ENCODE measurements around the gene HUNK. TPM values are rescaled to one million over a fixed set of nuclear protein-coding genes. Genes with fewer than 3 reads are reported as not detected.
A peak's percentile ranks its signal among the peaks of the same experiment; 100 is the strongest.
"Not testable (repeated sequence)": the region's sequence is repeated elsewhere in the genome, so short reads cannot be mapped to it uniquely, and the experiment has no call there.

The HUNK gene
- total RNA-seq, 1 donor from 2014 or later, result 29.1 TPM

DNA sequence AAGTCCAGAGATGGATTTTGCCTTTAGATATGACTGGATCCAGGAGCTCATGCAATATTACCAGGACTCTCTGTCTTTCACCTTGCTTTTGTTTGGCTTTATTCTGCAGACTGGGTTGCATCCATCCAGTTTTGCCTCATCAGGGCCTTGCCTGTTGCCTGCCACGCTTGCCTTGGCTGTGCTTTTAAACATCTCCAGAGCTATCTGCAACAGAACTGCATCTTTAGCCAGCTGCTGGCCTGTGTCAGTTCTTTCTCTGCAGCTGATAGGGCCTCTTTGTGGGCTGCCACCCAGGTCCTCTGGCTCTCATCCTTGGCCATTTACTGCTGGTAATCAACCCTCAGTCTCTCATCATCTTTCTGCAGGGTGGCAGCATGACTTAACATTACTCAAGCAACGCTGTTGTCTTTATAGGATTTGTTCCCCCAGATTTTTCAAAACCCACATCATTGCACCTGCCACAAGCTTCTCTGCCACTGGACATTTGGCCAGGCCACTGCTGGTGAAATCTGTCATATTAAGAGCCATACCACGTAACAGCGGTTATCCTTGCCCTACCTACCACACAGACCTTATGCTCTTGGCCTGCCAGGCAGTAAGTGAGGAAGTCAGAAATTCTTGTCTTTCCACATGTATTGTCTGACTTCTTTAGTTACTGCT, 24.4 kb upstream of the HUNK start:
- Mint-ChIP-seq H3K9me3 (peaks cover 2% of the 10 kb centered on the region), H3K27me3 (ENCODE audit: low read depth) (no peaks in the 10 kb centered on the region), H3K4me3 (no peak overlapping the region), H3K4me1 (no peaks in the 10 kb centered on the region), H3K36me3 (ENCODE audit: low read depth) (no peaks in the 10 kb centered on the region), H3K27ac (ENCODE audit: unreplicated experiment) (peak overlapping the region; percentile 38)
- no peak for DNase-seq (ENCODE audit: low read depth, low spot score)
- TF ChIP-seq, protein P1, sequence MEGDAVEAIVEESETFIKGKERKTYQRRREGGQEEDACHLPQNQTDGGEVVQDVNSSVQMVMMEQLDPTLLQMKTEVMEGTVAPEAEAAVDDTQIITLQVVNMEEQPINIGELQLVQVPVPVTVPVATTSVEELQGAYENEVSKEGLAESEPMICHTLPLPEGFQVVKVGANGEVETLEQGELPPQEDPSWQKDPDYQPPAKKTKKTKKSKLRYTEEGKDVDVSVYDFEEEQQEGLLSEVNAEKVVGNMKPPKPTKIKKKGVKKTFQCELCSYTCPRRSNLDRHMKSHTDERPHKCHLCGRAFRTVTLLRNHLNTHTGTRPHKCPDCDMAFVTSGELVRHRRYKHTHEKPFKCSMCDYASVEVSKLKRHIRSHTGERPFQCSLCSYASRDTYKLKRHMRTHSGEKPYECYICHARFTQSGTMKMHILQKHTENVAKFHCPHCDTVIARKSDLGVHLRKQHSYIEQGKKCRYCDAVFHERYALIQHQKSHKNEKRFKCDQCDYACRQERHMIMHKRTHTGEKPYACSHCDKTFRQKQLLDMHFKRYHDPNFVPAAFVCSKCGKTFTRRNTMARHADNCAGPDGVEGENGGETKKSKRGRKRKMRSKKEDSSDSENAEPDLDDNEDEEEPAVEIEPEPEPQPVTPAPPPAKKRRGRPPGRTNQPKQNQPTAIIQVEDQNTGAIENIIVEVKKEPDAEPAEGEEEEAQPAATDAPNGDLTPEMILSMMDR (conservative IDR thresholded peaks at IDR 0.05), result no peak

DNA sequence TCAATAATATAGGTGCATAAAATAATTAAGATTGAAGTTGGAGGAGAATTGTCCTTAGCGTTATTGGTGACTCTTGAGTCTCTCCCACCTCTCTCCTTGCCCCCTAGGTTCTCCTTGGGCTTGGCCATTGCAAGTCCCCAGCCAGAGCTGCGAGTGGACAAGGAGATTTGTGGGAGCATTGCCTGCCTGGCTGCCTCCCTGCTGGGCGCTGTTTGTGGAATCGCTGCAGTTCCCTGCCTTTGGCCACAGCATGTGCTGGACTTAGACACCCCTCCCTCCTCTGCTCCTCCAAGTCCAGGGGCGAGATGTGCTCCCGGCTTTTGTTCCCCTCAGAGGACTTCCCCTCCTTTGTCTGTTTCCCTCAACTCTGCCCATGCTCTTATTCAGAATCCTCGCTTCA, 21.9 kb upstream of the HUNK start:
- Mint-ChIP-seq H3K9me3 (peaks cover 2% of the 10 kb centered on the region), H3K4me1 (no peaks in the 10 kb centered on the region), H3K36me3 (ENCODE audit: low read depth) (no peaks in the 10 kb centered on the region), H3K27me3 (ENCODE audit: low read depth) (no peaks in the 10 kb centered on the region), H3K27ac (ENCODE audit: unreplicated experiment) (no peak overlapping the region), H3K4me3 (no peak overlapping the region)
- TF ChIP-seq, protein P1 (conservative IDR thresholded peaks at IDR 0.05), result no peak
- DNase-seq (ENCODE audit: low read depth, low spot score), result no peak

DNA sequence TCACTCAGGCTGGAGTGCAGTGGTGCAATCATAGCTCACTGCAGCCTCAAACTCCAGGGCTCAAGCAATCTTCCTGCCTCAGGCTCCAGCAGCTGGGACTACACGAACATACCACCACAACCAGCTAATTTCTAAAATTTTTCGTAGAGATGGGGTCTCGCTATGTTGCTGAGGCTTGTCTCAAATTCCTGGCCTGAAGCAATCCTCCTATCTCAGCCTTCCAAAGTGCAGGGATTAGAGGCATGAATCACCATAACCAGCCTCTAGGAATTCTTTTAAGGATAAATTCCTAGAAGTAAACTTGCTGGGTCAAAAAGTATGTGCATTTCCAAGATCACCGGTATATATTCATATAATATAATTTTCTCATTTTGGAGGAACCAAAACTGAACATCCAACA, 17.6 kb upstream of the HUNK start:
- TF ChIP-seq, protein P1 (conservative IDR thresholded peaks at IDR 0.05), result no peak
- Mint-ChIP-seq H3K36me3 (ENCODE audit: low read depth) (no peaks in the 10 kb centered on the region), H3K27me3 (ENCODE audit: low read depth) (no peaks in the 10 kb centered on the region), H3K4me3 (no peak overlapping the region), H3K27ac (ENCODE audit: unreplicated experiment) (no peak overlapping the region), H3K9me3 (peaks cover 2% of the 10 kb centered on the region), H3K4me1 (no peaks in the 10 kb centered on the region)
- DNase-seq (ENCODE audit: low read depth, low spot score), result no peak

DNA sequence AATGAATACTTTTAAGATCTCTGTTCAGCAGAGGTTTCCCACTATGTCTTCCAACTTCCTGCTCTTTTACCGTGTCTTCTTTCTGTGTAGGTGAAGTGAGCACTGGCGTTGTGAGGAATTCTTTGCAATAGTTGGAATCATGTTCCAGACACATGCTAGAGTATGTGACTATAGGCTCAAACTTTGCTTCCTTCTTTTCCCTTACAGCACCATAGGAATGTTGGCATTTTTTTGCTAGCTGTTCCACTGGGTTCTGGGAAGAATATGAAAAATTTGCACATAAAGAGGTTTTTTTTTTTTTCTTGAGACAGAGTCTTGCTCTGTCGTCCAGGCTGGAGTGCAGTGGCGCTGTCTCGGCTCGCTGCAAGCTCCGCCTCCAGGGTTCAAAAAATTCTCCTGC, 15.7 kb upstream of the HUNK start:
- TF ChIP-seq, protein P1 (conservative IDR thresholded peaks at IDR 0.05), result no peak
- Mint-ChIP-seq H3K4me3 (no peak overlapping the region), H3K27me3 (ENCODE audit: low read depth) (no peaks in the 10 kb centered on the region), H3K36me3 (ENCODE audit: low read depth) (no peaks in the 10 kb centered on the region), H3K4me1 (no peaks in the 10 kb centered on the region), H3K9me3 (no peaks in the 10 kb centered on the region), H3K27ac (ENCODE audit: unreplicated experiment) (no peak overlapping the region)
- no peak for DNase-seq (ENCODE audit: low read depth, low spot score)

DNA sequence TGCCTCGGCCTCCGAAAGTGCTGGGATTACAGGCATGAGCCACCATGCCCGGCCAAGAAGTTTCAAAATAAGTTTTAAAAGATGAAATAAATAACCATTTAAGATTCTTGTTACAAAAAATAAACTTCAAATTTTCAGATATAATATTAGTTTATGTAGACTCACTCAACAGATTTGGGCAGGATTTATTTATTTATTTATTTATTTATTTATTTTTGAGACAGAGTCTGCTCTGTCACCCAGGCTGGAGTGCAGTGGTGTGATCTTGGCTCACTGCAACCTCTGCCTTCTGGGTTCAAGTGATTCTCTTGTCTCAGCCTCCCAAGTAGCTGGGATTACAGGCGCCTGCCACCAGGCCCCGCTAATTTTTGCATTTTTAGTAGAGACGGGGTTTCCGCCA, 15.2 kb upstream of the HUNK start:
- not testable (repeated sequence) for H3K27ac Mint-ChIP-seq (ENCODE audit: unreplicated experiment); H3K9me3 Mint-ChIP-seq; H3K4me3 Mint-ChIP-seq; DNase-seq (ENCODE audit: low read depth, low spot score); H3K4me1 Mint-ChIP-seq; H3K27me3 Mint-ChIP-seq (ENCODE audit: low read depth); H3K36me3 Mint-ChIP-seq (ENCODE audit: low read depth)

DNA sequence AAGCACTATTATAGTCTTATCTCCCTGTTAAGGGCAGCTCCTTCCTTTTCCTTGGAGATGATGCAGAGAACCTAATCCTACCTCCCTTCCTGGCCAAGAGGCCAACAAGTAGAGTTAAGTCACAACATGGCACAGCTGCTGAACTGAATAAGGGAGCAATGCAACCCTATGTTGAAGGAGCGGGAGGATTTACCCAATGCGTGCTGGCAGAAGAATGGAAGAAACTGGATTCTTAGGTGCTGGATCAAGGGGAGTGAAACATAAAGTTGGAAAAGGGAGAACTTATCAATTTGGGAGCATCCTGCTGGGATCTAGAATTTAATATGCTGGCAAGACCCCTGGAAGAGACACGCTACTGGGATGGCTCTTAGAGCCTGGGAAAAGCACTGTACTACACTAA, 12.0 kb upstream of the HUNK start:
- no peak for DNase-seq (ENCODE audit: low read depth, low spot score)
- TF ChIP-seq, protein P1 (conservative IDR thresholded peaks at IDR 0.05), result no peak
- H3K36me3 Mint-ChIP-seq (ENCODE audit: low read depth), result no peaks in the 10 kb centered on the region
- no peak overlapping the region for H3K27ac Mint-ChIP-seq (ENCODE audit: unreplicated experiment)
- H3K27me3 Mint-ChIP-seq (ENCODE audit: low read depth), result no peaks in the 10 kb centered on the region
- no peak overlapping the region for H3K4me3 Mint-ChIP-seq
- H3K9me3 Mint-ChIP-seq, result no peaks in the 10 kb centered on the region
- no peaks in the 10 kb centered on the region for H3K4me1 Mint-ChIP-seq
